H1 (cell line): Measurements from ENCODE around the gene RNASET2. TPM values are rescaled to one million over a fixed set of nuclear protein-coding genes. Genes with fewer than 3 reads are reported as not detected.

Experiments used
- CTCF ChIA-PET: fragments of 300-600 bp; sonication (Branson Sonifier 250); formaldehyde crosslinking; loops from one replicate; lab custom pipeline; 2021; ENCODE audit not compliant: partially characterized antibody; lab: Charles Lee
- POLR2A ChIA-PET: fragments of 300-600 bp; sonication (Branson Sonifier 250); formaldehyde crosslinking; loops from one replicate; lab custom pipeline; 2021; ENCODE audit warnings: inconsistent platforms; ENCODE audit not compliant: partially characterized antibody; lab: Charles Lee
- DNase-seq, 2 experiments: peaks; one replicate each; pipeline versions ENCODE4 v3.0.0 to v3.0.0-alpha.2; 2010 to 2022; ENCODE audit warnings: low spot score in 2 of 2, low read depth in 1 of 2, mixed read lengths in 1 of 2
- FAIRE-seq: peaks from 2 replicates; lab custom pipeline; 2011; peaks lifted over from hg19 to GRCh38; lab: Jason Lieb, UNC
- H2AFZ ChIP-seq: 2 replicates; pipeline ENCODE4 v1.8.1; 2012; ENCODE audit warnings: low read length, inconsistent platforms
- H2AK5ac ChIP-seq: 2 replicates; pipeline ENCODE4 v1.6.1; 2013; ENCODE audit warnings: low read depth, low read length
- H2BK120ac ChIP-seq: replicated peaks from 2 replicates; pipeline ENCODE3; 2013; ENCODE audit warnings: low read depth, low read length, inconsistent platforms
- H2BK12ac ChIP-seq: 2 replicates; pipeline ENCODE4 v1.6.1; 2013; ENCODE audit warnings: low read depth, low read length
- H2BK15ac ChIP-seq: 2 replicates; pipeline ENCODE4 v1.6.1; 2013; ENCODE audit warnings: low read length
- H2BK20ac ChIP-seq: 2 replicates; pipeline ENCODE4 v1.6.1; 2013; ENCODE audit warnings: low read length
- H2BK5ac ChIP-seq: 2 replicates; pipeline ENCODE4 v1.6.1; 2013; ENCODE audit warnings: low read depth, low read length
- H3K14ac ChIP-seq: 2 replicates; pipeline ENCODE4 v1.6.1; 2013; ENCODE audit warnings: inconsistent platforms; ENCODE audit not compliant: insufficient read length
- H3K18ac ChIP-seq: 2 replicates; pipeline ENCODE4 v1.6.1; 2013; ENCODE audit warnings: low read length; ENCODE audit errors: extremely low read depth
- H3K23ac ChIP-seq: 2 replicates; pipeline ENCODE4 v1.6.1; 2013; ENCODE audit warnings: inconsistent platforms; ENCODE audit not compliant: insufficient read length
- H3K23me2 ChIP-seq: 2 replicates; pipeline ENCODE4 v1.6.1; 2013; ENCODE audit warnings: low read depth, low read length
- H3K27ac ChIP-seq: 2 replicates; pipeline ENCODE4 v1.6.1; 2011; ENCODE audit warnings: low read depth, low read length, inconsistent platforms
- H3K27me3 ChIP-seq, 4 experiments: replicated peaks in 1 of 4; 1 replicate in 1 of 4; 2 replicates in 3 of 4; pipeline versions ENCODE4 v1.6.1 to v1.8.1; 2011 to 2013; ENCODE audit warnings: low read length in 3 of 4, mild to moderate bottlenecking in 3 of 4, inconsistent platforms in 2 of 4, mixed read lengths in 2 of 4, moderate library complexity in 1 of 4; ENCODE audit not compliant: control insufficient read depth in 3 of 4, insufficient read depth in 3 of 4; ENCODE audit errors: extremely low read depth in 1 of 4
- H3K36me3 ChIP-seq, 4 experiments: 2 replicates each; pipeline versions ENCODE4 v1.6.1 to v1.8.1; 2011 to 2013; ENCODE audit warnings: mild to moderate bottlenecking in 4 of 4, low read length in 3 of 4, moderate library complexity in 2 of 4, control low read depth in 1 of 4, inconsistent platforms in 1 of 4; ENCODE audit not compliant: insufficient read depth in 4 of 4, control insufficient read depth in 2 of 4
- H3K4ac ChIP-seq: replicated peaks from 2 replicates; pipeline ENCODE3; 2013; ENCODE audit warnings: low read length, low read depth, mixed read lengths, inconsistent platforms; ENCODE audit not compliant: insufficient read length
- H3K4me1 ChIP-seq, 4 experiments: replicated peaks in 1 of 4; 1 replicate in 1 of 4; 2 replicates in 3 of 4; pipeline versions ENCODE4 v1.6.1 to v1.8.1; 2011 to 2013; ENCODE audit warnings: low read length in 3 of 4, inconsistent platforms in 2 of 4, mixed read lengths in 1 of 4; ENCODE audit not compliant: insufficient read depth in 4 of 4, control insufficient read depth in 3 of 4
- H3K4me2 ChIP-seq, 2 experiments: 2 replicates each; pipeline versions ENCODE4 v1.6.1 to v1.8.1; 2011 to 2013; ENCODE audit warnings: low read depth in 2 of 2, low read length in 2 of 2, control low read depth in 1 of 2, inconsistent platforms in 1 of 2, mild to moderate bottlenecking in 1 of 2; ENCODE audit not compliant: insufficient read depth in 1 of 2
- H3K4me3 ChIP-seq, 4 experiments: fragments of 200-600, 300-600 bp in 1 of 4; sonication (generic), shearing (Covaris generic), sonication (Bioruptor Twin) in 1 of 4; 2 replicates each; pipeline versions ENCODE4 v1.5.1 to v1.8.1; 2011 to 2016; ENCODE audit warnings: low read length in 4 of 4, low read depth in 3 of 4, control low read depth in 2 of 4, inconsistent platforms in 2 of 4, mild to moderate bottlenecking in 2 of 4, mixed read lengths in 1 of 4, moderate library complexity in 1 of 4; ENCODE audit not compliant: insufficient read depth in 2 of 4; ENCODE audit errors: extremely low read depth in 1 of 4
- H3K56ac ChIP-seq: replicated peaks from 2 replicates; pipeline ENCODE3; 2013; ENCODE audit warnings: low read depth, mild to moderate bottlenecking, mixed read lengths, low read length, inconsistent platforms; ENCODE audit not compliant: insufficient read length
- H3K79me1 ChIP-seq: 2 replicates; pipeline ENCODE4 v1.6.1; 2013; ENCODE audit warnings: low read depth, low read length, control low read depth
- H3K79me2 ChIP-seq, 2 experiments: 2 replicates each; pipeline versions ENCODE4 v1.6.1 to v1.8.1; 2012 to 2013; ENCODE audit warnings: low read length in 2 of 2, mild to moderate bottlenecking in 2 of 2, inconsistent platforms in 1 of 2; ENCODE audit not compliant: insufficient read depth in 2 of 2, control insufficient read depth in 1 of 2
- H3K9ac ChIP-seq, 4 experiments: replicated peaks in 1 of 4; 1 replicate in 1 of 4; 2 replicates in 3 of 4; pipeline versions ENCODE4 v1.6.1 to v1.8.1; 2011 to 2013; ENCODE audit warnings: low read depth in 3 of 4, low read length in 3 of 4, control low read depth in 2 of 4, mild to moderate bottlenecking in 2 of 4, moderate library complexity in 2 of 4, inconsistent platforms in 1 of 4; ENCODE audit errors: extremely low read depth in 1 of 4
- H3K9me3 ChIP-seq, 2 experiments: 2 replicates each; pipeline versions ENCODE4 v1.6.1 to v1.8.1; 2012 to 2013; ENCODE audit warnings: mild to moderate bottlenecking in 2 of 2, moderate library complexity in 2 of 2, control low read depth in 1 of 2, inconsistent platforms in 1 of 2, low read depth in 1 of 2, low read length in 1 of 2, mixed read lengths in 1 of 2; ENCODE audit not compliant: insufficient read depth in 2 of 2
- H4K20me1 ChIP-seq, 2 experiments: replicated peaks in 1 of 2; 2 replicates each; pipeline versions ENCODE3 to v1.8.1; 2011 to 2013; ENCODE audit warnings: inconsistent platforms in 2 of 2, low read length in 2 of 2, mild to moderate bottlenecking in 1 of 2; ENCODE audit not compliant: insufficient read depth in 2 of 2, control insufficient read depth in 1 of 2
- H4K5ac ChIP-seq: 2 replicates; pipeline ENCODE4 v1.6.1; 2013; ENCODE audit warnings: low read length, low read depth, mixed read lengths, inconsistent platforms; ENCODE audit not compliant: insufficient read length
- H4K8ac ChIP-seq: 2 replicates; pipeline ENCODE4 v1.8.0; 2013; ENCODE audit warnings: mild to moderate bottlenecking, moderate library complexity, low read length, inconsistent platforms; ENCODE audit not compliant: insufficient read depth; ENCODE audit errors: extremely low read depth
- H4K91ac ChIP-seq: replicated peaks from 2 replicates; pipeline ENCODE3; 2013; ENCODE audit warnings: low read length, mixed read lengths, inconsistent platforms; ENCODE audit not compliant: insufficient read length
- BACH1 ChIP-seq: IDR thresholded peaks from 2 replicates; pipeline ENCODE4 v1.6.1; 2012; ENCODE audit warnings: low read length, improper control_type of control experiment
- WGBS, 2 experiments: shearing (Covaris generic) in 1 of 2; methylation state at CpG; one replicate each; pipeline versions ENCODE4 v1.1.6 to v1.1.7; 2013 to 2015; ENCODE audit warnings: low lambda C conversion rate in 2 of 2, mixed read lengths in 2 of 2, inconsistent platforms in 1 of 2, low coverage in 1 of 2, missing lambda C conversion rate in 1 of 2; ENCODE audit not compliant: insufficient replicate concordance in 2 of 2, insufficient coverage in 1 of 2, insufficient read length in 1 of 2; ENCODE audit errors: extremely low coverage in 1 of 2, missing lambda C conversion rate in 1 of 2; 5-methylcytosine and 5-hydroxymethylcytosine counted together
- polyA plus RNA-seq, 7 experiments: library from polyadenylated mRNA; depleted of rRNA in 3 of 7; stranded (reverse) in 5 of 7; unstranded in 2 of 7; fragments of >200 nt in 5 of 7; fragments of 200-250 nt in 2 of 7; gene quantifications; 1 replicate in 5 of 7; 2 replicates in 1 of 7; 4 replicates in 1 of 7; pipeline versions ENCODE4 v1.2.1 to v1.2.3, GENCODE V29; 2011 to 2013; ENCODE audit warnings: missing spikeins in 2 of 7, mixed read lengths in 2 of 7
- total RNA-seq: library from RNA; stranded (reverse); fragmentation: NEBNext Ultra II Directional; extraction: Animal tissue kit (Norgen Biotek cat#: 25700); gene quantifications from 2 replicates; pipeline ENCODE4 v1.2.1, GENCODE V29; 2021

Gene RNASET2
- total and polyA plus RNA-seq, 2 of the 8 experiments (the other 6 are each of a cell fraction or from before 2014, with no cell fraction given), result 15.7 to 22.9 TPM

DNA sequence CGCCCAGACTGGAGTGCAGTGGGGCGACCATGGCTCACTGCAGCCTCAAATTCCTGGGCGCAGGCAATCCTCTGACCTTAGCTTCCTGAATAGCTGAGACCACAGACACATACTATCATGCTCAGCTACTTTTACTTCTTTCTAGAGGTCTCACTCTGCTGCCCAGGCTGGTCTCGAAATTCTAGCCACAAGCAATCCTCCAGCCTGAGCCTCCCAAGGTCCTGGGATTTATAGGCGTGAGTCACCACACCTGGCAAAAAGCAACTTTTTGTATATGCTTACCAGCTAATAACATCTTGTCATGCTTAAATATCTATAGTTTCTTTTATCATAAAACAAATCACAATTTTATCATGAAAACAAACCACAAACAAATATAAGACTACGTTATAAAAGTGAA is 23.0 kb downstream of the RNASET2 start:
- Histone ChIP-seq H3K36me3 (peaks cover 0 to 7% (median 0%) of the 10 kb centered on the region in 4 experiments; a peak in 3 of 8 replicates), H2BK5ac (no peak overlapping the region), H3K27me3 (no peaks in the 10 kb centered on the region), H3K4me2 (no peak overlapping the region), H3K4me1 (peaks cover 0 to 3% (median 0%) of the 10 kb centered on the region in 4 experiments; a peak in 2 of 7 replicates), H2BK12ac (no peak overlapping the region), H3K4ac (no peak overlapping the region), H3K9ac (no peak overlapping the region), H3K18ac (no peak overlapping the region), H3K56ac (no peak overlapping the region), H4K20me1 (peaks cover 0 to 7% of the 10 kb centered on the region in 2 experiments), H3K27ac (no peak overlapping the region), H3K79me1 (no peaks in the 10 kb centered on the region), H4K8ac (no peak overlapping the region), H2AK5ac (no peak overlapping the region), H4K5ac (no peak overlapping the region), H3K23ac (no peak overlapping the region), H2AFZ (no peak overlapping the region), H3K14ac (no peak overlapping the region), H3K23me2 (no peaks in the 10 kb centered on the region), H2BK120ac (no peak overlapping the region), H3K9me3 (no peaks in the 10 kb centered on the region), H2BK20ac (no peak overlapping the region), H4K91ac (no peak overlapping the region), H2BK15ac (no peak overlapping the region), H3K79me2 (no peaks in the 10 kb centered on the region), H3K4me3 (no peak overlapping the region)
- WGBS, 2 experiments, result 89% methylated on average over 6 of the region's 6 CpGs; no CpG with 5 or more reads in 1 of the 2 experiments
- no peak for FAIRE-seq
- ChIA-PET POLR2A (no interaction called here), CTCF (interaction anchor here (0.6 to 7.6 kb wide), 4 partner anchors 18 to 159 kb away, joined by 3 to 51 read pairs (median 7); no protein-coding TSS in a partner anchor)
- no peak for TF ChIP-seq BACH1
- no peak for DNase-seq
